IPS DF 4.7 (cell line): Measurements from ENCODE around the gene SLCO2B1.

Source experiments
- DNase-seq: peaks from one replicate; pipeline ENCODE4 v3.0.0-alpha.2; 2013; ENCODE audit warnings: low spot score; ENCODE audit errors: extremely low read depth

Gene SLCO2B1

GRCh38 chr11:75245356-75246005, 94.6 kb downstream of the SLCO2B1 start:
- DNase-seq: no peak

- DNase-seq: no peak
Measured at GRCh38 chr11:75246006-75246670, 95.2 kb downstream of the SLCO2B1 start.

GRCh38 chr11:75246671-75247350, 95.9 kb downstream of the SLCO2B1 start:
- DNase-seq: no peak

- no peak for DNase-seq
Measured at GRCh38 chr11:75248924-75249256, 98.0 kb downstream of the SLCO2B1 start.

GRCh38 chr11:75249704-75250103, 98.8 kb downstream of the SLCO2B1 start:
- DNase-seq: no peak

- no peak for DNase-seq
Measured at GRCh38 chr11:75254326-75254725, 103.4 kb downstream of the SLCO2B1 start.
